Loucy (cell line): Measurements from ENCODE around the gene GPX1.

Experiments
- H2AFZ ChIP-seq: fragments of 200-600 bp; sonication (generic); 2 replicates; pipeline ENCODE4 v1.6.0; 2016; ENCODE audit warnings: antibody characterized with exemption, mild to moderate bottlenecking, low read length, moderate library complexity
- H3F3A ChIP-seq: fragments of 200-600 bp; 2 replicates; pipeline ENCODE4 v1.6.0; 2016; ENCODE audit warnings: antibody characterized with exemption, low read depth, mild to moderate bottlenecking
- H3K27me3 ChIP-seq: fragments of 200-600 bp; sonication (generic); 2 replicates; pipeline ENCODE4 v1.6.1; 2014; ENCODE audit warnings: low read length, mild to moderate bottlenecking; ENCODE audit not compliant: insufficient read depth, poor library complexity, severe bottlenecking
- H3K36me3 ChIP-seq: fragments of 200-600 bp; sonication (generic); 2 replicates; pipeline ENCODE4 v1.6.1; 2016; ENCODE audit warnings: low read length; ENCODE audit not compliant: insufficient read depth
- H3K4me1 ChIP-seq: fragments of 200-600 bp; sonication (generic); 2 replicates; pipeline ENCODE4 v1.5.1; 2014; ENCODE audit warnings: low read length, mild to moderate bottlenecking; ENCODE audit not compliant: insufficient read depth, poor library complexity, severe bottlenecking
- H3K4me2 ChIP-seq: fragments of 200-600 bp; sonication (generic); 2 replicates; pipeline ENCODE4 v1.6.0; 2014; ENCODE audit warnings: antibody characterized with exemption, low read length, low read depth, mild to moderate bottlenecking; ENCODE audit not compliant: poor library complexity, severe bottlenecking
- H3K4me3 ChIP-seq: fragments of 200-600 bp; sonication (generic); 2 replicates; pipeline ENCODE4 v1.5.1; 2014; ENCODE audit warnings: low read length, mild to moderate bottlenecking, mixed read lengths; ENCODE audit not compliant: poor library complexity, severe bottlenecking
- H3K79me2 ChIP-seq: fragments of 200-600 bp; sonication (generic); 2 replicates; pipeline ENCODE4 v1.6.1; 2014; ENCODE audit warnings: low read length; ENCODE audit not compliant: insufficient read depth
- H3K9ac ChIP-seq: fragments of 200-600 bp; sonication (generic); 2 replicates; pipeline ENCODE4 v1.6.0; 2014; ENCODE audit warnings: mild to moderate bottlenecking, low read depth, low read length, moderate library complexity; ENCODE audit not compliant: poor library complexity, severe bottlenecking
- H3K9me2 ChIP-seq: fragments of 200-600 bp; sonication (generic); replicated peaks from 2 replicates; pipeline ENCODE4 v1.6.1; 2016; ENCODE audit warnings: low read depth, low read length, mixed read lengths
- H3K9me3 ChIP-seq: fragments of 200-600 bp; sonication (generic); 2 replicates; pipeline ENCODE4 v1.6.1; 2014; ENCODE audit warnings: mild to moderate bottlenecking, antibody characterized with exemption, low read length, low read depth; ENCODE audit not compliant: insufficient read depth
- H4K20me1 ChIP-seq: fragments of 200-600 bp; sonication (generic); 2 replicates; pipeline ENCODE4 v1.6.0; 2014; ENCODE audit warnings: antibody characterized with exemption, low read length, mild to moderate bottlenecking; ENCODE audit not compliant: insufficient read depth, poor library complexity, severe bottlenecking
- CTCF ChIP-seq: fragments of 200-600 bp; sonication (generic); conservative IDR thresholded peaks from 2 replicates; pipeline ENCODE4 v1.5.1; 2014; ENCODE audit warnings: mild to moderate bottlenecking, antibody characterized with exemption, low read length
- EZH2phosphoT487 ChIP-seq: fragments of 200-600 bp; IDR thresholded peaks from 2 replicates; pipeline ENCODE4 v1.6.1; 2018; ENCODE audit warnings: antibody characterized with exemption, mild to moderate bottlenecking, moderate library complexity, borderline replicate concordance

The GPX1 gene

DNA sequence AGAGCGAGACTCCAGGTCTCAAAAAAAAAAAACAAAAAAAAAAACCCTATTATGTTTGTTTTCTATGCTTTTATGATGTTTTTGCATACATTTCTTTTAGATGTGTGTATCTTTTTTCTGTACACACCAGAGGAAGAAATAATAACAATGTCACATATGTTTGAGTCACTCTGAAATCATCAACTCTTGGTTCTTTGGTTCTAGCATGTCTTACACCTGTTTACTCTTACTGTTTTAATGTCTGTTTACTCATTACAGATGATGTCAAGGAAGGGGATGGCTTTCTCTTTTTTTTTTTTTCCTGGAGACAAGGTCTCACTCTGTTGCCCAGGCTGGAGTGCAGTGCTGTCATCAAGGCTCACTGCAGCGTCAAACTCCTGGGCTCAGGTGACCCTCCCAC is 29.6 kb upstream of the GPX1 start:
- peaks cover 9% of the 10 kb centered on the region; the same call in 1 of the 2 replicates for H3K36me3 ChIP-seq
- H2AFZ ChIP-seq: no peak overlapping the region
- no peak overlapping the region for H3K4me2 ChIP-seq
- no peak overlapping the region for H3K9ac ChIP-seq
- H3F3A ChIP-seq: no peaks in the 10 kb centered on the region
- H3K79me2 ChIP-seq: peaks cover 98% of the 10 kb centered on the region
- H3K4me3 ChIP-seq: no peak overlapping the region
- H4K20me1 ChIP-seq: peaks cover 76% of the 10 kb centered on the region
- TF ChIP-seq EZH2phosphoT487 (no peak), CTCF (no peak)
- no peaks in the 10 kb centered on the region for H3K9me2 ChIP-seq
- H3K4me1 ChIP-seq: no peaks in the 10 kb centered on the region
- H3K27me3 ChIP-seq: no peaks in the 10 kb centered on the region
- H3K9me3 ChIP-seq: no peaks in the 10 kb centered on the region

GRCh38 chr3:49386056-49386756 is 28.1 kb upstream of the GPX1 start:
- H3K79me2 ChIP-seq: peaks cover 98% of the 10 kb centered on the region
- H3K9me2 ChIP-seq: no peaks in the 10 kb centered on the region
- no peaks in the 10 kb centered on the region for H3F3A ChIP-seq
- peaks cover 71% of the 10 kb centered on the region for H4K20me1 ChIP-seq
- no peaks in the 10 kb centered on the region for H3K4me1 ChIP-seq
- H3K27me3 ChIP-seq: no peaks in the 10 kb centered on the region
- TF ChIP-seq EZH2phosphoT487: no peak
- no peak for TF ChIP-seq CTCF
- peaks cover 9% of the 10 kb centered on the region; the same call in 1 of the 2 replicates for H3K36me3 ChIP-seq
- H3K9ac ChIP-seq: no peak overlapping the region
- H3K4me2 ChIP-seq: no peak overlapping the region
- H3K9me3 ChIP-seq: no peaks in the 10 kb centered on the region
- no peak overlapping the region for H3K4me3 ChIP-seq
- H2AFZ ChIP-seq: no peak overlapping the region

DNA sequence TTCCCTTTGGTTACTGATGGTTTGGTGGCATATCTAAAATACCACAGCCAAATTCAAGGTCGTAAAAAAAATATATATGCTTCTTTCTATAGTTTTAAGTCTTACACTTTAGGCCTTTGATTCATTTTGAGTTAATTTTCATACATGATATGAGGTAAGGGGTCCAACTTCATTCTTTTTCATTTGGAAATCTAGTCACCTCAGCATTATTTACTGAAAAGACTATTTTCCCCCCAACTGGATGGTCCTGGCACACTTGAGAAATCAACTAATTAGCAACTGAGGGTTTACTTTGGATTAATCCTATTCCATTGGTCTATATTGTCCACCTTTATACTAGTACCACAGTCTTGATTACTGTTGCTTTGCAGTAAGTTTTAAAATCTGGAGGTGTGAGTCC is 27.5 kb upstream of the GPX1 start:
- H2AFZ ChIP-seq: no peak overlapping the region
- no peaks in the 10 kb centered on the region for H3F3A ChIP-seq
- H3K9me3 ChIP-seq: no peaks in the 10 kb centered on the region
- H3K9me2 ChIP-seq: no peaks in the 10 kb centered on the region
- no peak for TF ChIP-seq EZH2phosphoT487
- no peak for TF ChIP-seq CTCF
- peaks cover 9% of the 10 kb centered on the region; the same call in 1 of the 2 replicates for H3K36me3 ChIP-seq
- H3K4me2 ChIP-seq: no peak overlapping the region
- no peak overlapping the region for H3K4me3 ChIP-seq
- no peaks in the 10 kb centered on the region for H3K4me1 ChIP-seq
- H3K27me3 ChIP-seq: no peaks in the 10 kb centered on the region
- H3K79me2 ChIP-seq: peaks cover 98% of the 10 kb centered on the region
- H3K9ac ChIP-seq: no peak overlapping the region
- peaks cover 75% of the 10 kb centered on the region for H4K20me1 ChIP-seq
